TTC549 (cell line): Measurements from ENCODE around the gene DCAF12.

Experiments used
- FAIRE-seq: peaks from 2 replicates; lab custom pipeline; 2012; peaks lifted over from hg19 to GRCh38; lab: Jason Lieb, UNC

Gene DCAF12

GRCh38 chr9:34125681-34126206 is 754 bp downstream of the DCAF12 start:
- FAIRE-seq: no peak

DNA sequence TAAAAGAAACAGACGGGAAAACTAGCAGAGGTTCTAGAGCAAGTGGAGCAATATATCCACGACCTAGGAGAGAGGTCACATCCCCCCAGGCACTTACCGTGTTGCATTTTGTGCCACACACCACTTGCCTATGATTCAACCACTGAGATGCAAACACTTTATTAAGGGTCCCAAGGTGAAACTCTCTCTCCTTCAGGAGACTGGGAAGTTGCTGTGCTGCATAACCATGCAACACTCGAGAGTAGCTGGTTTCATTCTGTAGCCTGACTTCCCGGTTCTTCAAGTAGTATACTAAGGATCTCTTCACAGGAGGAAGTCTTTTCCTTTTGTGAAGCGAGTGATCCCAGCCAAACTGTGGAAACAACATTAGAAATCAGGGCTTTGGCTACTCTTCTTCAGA is 1.6 kb downstream of the DCAF12 start:
- no peak for FAIRE-seq

DNA sequence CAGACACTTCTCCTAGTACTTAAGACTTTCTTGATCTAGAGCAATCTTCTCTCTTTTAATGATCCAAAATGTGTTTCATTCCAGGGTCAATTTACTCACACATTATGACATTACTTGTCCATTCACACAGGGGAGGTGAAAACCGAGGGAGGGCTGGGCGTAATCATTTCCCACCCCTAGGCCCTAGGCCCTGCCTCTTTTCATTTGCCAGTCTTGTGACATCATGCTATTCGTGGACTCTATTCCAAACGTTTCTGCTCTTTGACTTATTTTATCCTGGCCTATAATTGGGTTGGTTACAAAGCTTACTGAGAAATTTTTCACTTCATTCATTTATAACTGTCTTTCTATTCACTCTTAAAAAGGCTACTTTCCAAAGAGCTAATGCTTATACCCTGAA is 2.4 kb downstream of the DCAF12 start:
- FAIRE-seq: no peak

- no peak for FAIRE-seq
Observed at GRCh38 chr9:34123682-34124081, 2.8 kb downstream of the DCAF12 start.

GRCh38 chr9:34121996-34122395 is 4.5 kb downstream of the DCAF12 start:
- no peak for FAIRE-seq

DNA sequence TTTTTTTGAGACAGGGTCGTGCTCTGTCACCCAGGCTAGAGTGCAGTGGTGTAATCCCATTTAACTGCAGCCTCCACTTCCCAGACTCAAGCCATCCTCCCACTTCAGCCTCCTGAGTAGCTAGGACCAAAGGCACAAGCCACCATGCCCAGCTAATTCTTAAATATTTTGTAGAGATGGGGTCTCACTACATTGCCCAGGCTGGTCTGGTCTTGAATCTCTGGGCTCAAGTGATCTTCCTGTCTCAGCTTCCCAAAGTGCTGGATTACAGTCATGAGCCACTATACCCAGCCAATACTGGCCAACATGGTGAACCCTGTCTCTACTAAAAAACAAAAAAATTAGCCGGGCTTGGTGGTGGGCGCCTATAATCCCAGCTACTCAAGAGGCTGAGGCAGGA is 6.8 kb downstream of the DCAF12 start:
- FAIRE-seq: no peak

DNA sequence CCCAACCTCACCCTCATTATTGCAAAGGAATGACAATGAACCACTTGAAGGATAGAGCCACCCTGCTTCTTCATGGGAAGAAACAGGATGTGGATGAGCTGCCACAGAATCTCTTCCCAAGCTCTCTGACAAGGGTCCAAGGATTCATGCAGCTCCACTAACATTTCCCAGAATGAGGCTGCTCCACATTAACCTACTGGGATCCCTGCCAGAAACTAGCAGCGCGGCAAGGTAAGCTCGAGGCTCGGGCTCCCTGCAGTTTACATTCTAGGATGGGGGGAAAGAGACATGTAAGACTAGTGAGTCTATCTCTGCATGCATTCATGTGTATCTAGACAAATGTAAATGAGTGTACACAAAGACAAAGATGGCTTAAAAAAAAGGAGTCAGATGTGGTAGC is 12.1 kb downstream of the DCAF12 start:
- FAIRE-seq: no peak

- FAIRE-seq: no peak
Observed at GRCh38 chr9:34106110-34106509, 20.4 kb downstream of the DCAF12 start.

DNA sequence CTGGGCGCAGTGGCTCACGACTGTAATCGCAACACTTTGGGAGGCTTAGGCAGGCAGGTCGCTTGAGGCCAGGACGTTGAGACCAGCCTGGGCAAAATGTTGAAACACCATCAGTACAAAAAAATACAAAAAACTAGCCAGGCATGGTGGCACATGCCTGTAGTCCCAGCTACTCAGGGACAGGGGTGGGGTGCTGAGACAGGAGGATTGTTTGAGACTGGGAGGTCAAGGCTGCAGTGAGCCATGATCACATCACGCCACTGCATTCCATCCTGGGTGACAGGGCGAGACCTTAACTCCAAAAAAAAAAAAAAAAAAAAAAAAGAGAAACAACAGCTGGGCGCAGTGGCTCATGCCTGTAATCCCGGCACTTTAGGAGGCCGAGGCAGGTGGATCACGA is 23.7 kb downstream of the DCAF12 start:
- FAIRE-seq: no peak

GRCh38 chr9:34098307-34098706 is 28.2 kb downstream of the DCAF12 start:
- FAIRE-seq: no peak

- FAIRE-seq: no peak
Observed at GRCh38 chr9:34097865-34098264, 28.6 kb downstream of the DCAF12 start.

- no peak for FAIRE-seq
Observed at GRCh38 chr9:34096751-34097150, 29.7 kb downstream of the DCAF12 start.

DNA sequence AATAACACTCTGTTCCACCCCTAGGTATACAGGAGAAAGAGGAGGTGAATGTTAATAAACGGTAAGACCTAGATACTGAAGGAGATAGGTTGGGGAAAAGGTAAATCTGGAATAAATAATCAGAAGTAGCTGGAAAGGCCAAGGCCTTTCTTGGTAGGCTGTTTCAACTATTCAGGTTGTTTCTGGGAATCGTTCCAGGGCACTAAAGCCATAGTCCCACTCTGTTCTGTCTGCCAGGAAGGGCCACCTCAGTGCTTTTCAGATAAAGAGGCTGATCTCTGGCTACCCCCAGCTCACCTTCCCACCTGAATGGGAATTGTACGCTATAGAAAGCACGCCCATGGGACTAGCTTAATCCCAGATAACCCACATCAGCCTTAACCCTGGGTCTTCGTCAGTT is 32.9 kb downstream of the DCAF12 start:
- no peak for FAIRE-seq

GRCh38 chr9:34089311-34089710 is 37.2 kb downstream of the DCAF12 start:
- FAIRE-seq: no peak

GRCh38 chr9:34087370-34087769 is 39.1 kb downstream of the DCAF12 start:
- FAIRE-seq: no peak

- FAIRE-seq: no peak
Observed at GRCh38 chr9:34086864-34087263, 39.6 kb downstream of the DCAF12 start.

GRCh38 chr9:34085581-34086500 is 40.7 kb downstream of the DCAF12 start:
- no peak for FAIRE-seq

GRCh38 chr9:34084562-34084961 is 41.9 kb downstream of the DCAF12 start:
- FAIRE-seq: no peak

- no peak for FAIRE-seq
Observed at GRCh38 chr9:34079181-34079580, 47.3 kb downstream of the DCAF12 start.

DNA sequence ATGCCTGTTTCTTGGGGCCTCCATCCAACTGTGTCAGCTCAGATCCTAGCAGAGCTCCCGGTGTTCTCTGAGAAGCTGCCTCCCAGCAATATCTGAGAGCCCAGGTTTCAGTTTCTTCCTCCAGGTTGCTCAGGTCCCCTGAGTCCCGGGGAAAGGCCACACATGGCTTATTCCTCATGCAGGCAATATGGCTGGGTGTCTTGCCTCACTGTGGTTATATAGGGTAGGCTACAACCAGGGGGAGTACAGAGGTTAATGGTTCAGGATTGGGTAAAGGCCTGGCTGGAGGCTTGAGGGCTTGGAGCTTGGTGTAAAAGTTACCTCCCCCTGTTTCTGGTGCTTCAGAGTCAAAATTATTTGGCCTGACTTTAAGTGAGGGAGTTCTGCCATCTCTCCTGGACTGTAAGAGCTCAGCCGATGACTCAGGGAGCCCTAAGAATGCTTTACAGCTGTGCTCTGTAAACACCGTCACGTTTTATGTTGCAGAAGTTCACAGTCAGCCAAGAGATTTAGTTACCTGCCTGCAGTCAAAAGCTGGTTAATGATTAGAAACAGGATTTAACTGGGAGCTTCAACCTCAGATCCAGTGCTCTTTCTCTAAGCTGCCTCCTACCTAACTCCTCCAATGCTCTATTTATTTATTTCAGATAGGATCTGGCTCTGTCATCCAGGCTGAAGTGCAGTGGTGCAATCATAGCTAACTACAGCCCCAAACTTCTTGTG is 53.5 kb downstream of the DCAF12 start:
- FAIRE-seq: no peak

DNA sequence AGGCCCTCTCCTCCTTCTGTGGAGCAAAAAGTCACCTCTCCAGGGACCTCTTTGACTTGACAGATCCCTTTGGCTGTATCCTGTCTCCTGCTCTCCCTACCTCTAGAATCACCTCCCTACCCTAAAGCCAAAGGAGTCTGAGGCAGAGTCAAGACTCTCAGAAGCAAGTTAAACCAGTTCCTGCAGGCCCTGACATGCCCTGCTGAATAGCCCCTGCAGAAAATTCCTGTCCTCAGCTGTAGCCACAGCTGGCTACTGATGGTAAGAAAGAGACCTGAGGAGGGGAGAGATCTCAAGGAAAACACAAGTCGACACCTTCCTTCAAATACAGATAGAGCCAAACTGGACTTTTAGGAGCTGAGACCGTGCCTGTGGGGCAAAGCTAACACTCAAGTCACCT is 54.1 kb downstream of the DCAF12 start:
- FAIRE-seq: no peak

GRCh38 chr9:34070606-34071324 is 55.7 kb downstream of the DCAF12 start:
- FAIRE-seq: no peak

- FAIRE-seq: no peak
Observed at GRCh38 chr9:34069831-34070230, 56.7 kb downstream of the DCAF12 start.
